B cell (primary cell): ENCODE data around the gene ILDR1. TPM values are rescaled to one million over a fixed set of nuclear protein-coding genes. Genes with fewer than 3 reads are reported as not detected.
A peak's percentile ranks its signal among the peaks of the same experiment; 100 is the strongest.

Experiments used
- ATAC-seq: fragments of 200-7000 bp; cut with Tn5 transposase; one replicate; pipeline ENCODE4 v1.10.0; 2021; ENCODE audit warnings: low read depth, mild to moderate bottlenecking, moderate number of reproducible peaks, moderate library complexity
- CTCF ChIA-PET: fragments of 350-600 bp; sonication (Branson Sonifier 250); formaldehyde crosslinking; loops from one replicate; lab custom pipeline; 2021; ENCODE audit warnings: antibody characterized with exemption, inconsistent platforms; lab: Charles Lee
- POLR2A ChIA-PET: fragments of 350-600 bp; sonication (Branson Sonifier 250); formaldehyde crosslinking; loops from one replicate; lab custom pipeline; 2021; ENCODE audit warnings: antibody characterized with exemption; lab: Charles Lee
- DNase-seq: peaks from one replicate; pipeline ENCODE4 v3.0.0; 2013
- H2AFZ ChIP-seq: 2 replicates; pipeline ENCODE4 v1.6.1; 2012; ENCODE audit warnings: mild to moderate bottlenecking, low read depth, low read length; ENCODE audit not compliant: insufficient read depth, poor library complexity, severe bottlenecking
- H3K27ac ChIP-seq, 2 donors: 1 replicate in 1 of 2; 2 replicates in 1 of 2; pipeline ENCODE4 v1.5.1; 2012 to 2013; ENCODE audit warnings: low read length in 2 of 2, mild to moderate bottlenecking in 2 of 2, moderate library complexity in 1 of 2
- H3K27me3 ChIP-seq, 4 experiments: fragments of 200-600 bp in 1 of 4; sonication (generic) in 1 of 4; replicated peaks in 1 of 4; 1 replicate in 2 of 4; 2 replicates in 2 of 4; pipeline versions ENCODE4 v1.6.1 to v1.7.0; 2013 to 2016; ENCODE audit warnings: low read length in 3 of 4, mild to moderate bottlenecking in 2 of 4, mixed read lengths in 1 of 4, moderate library complexity in 1 of 4; ENCODE audit not compliant: insufficient read depth in 4 of 4, control insufficient read depth in 3 of 4; ENCODE audit errors: control extremely low read depth in 1 of 4
- H3K36me3 ChIP-seq, 2 experiments: replicated peaks in 1 of 2; 1 replicate in 1 of 2; 2 replicates in 1 of 2; pipeline versions ENCODE4 v1.6.1 to v1.7.1; 2013; ENCODE audit warnings: low read length in 1 of 2; ENCODE audit not compliant: insufficient read depth in 2 of 2, control insufficient read depth in 1 of 2; ENCODE audit errors: control extremely low read depth in 1 of 2, extremely low read depth in 1 of 2
- H3K4me1 ChIP-seq, 2 donors: fragments of 200-600 bp in 1 of 2; sonication (generic) in 1 of 2; 1 replicate in 1 of 2; 2 replicates in 1 of 2; pipeline versions ENCODE4 v1.5.1 to v1.6.1; 2013 to 2017; ENCODE audit warnings: low read length in 2 of 2; ENCODE audit not compliant: control insufficient read depth in 2 of 2, insufficient read depth in 2 of 2
- H3K4me2 ChIP-seq: replicated peaks from 2 replicates; pipeline ENCODE3; 2012; ENCODE audit warnings: mild to moderate bottlenecking, low read depth, low read length; ENCODE audit not compliant: poor library complexity, severe bottlenecking
- H3K4me3 ChIP-seq, 5 experiments: fragments of 200-600 bp in 1 of 5; sonication (generic) in 1 of 5; 1 replicate in 3 of 5; 2 replicates in 2 of 5; pipeline versions ENCODE4 v1.5.1 to v1.7.0; 2011 to 2016; ENCODE audit warnings: low read length in 4 of 5, mild to moderate bottlenecking in 4 of 5, low read depth in 2 of 5, control low read depth in 1 of 5, moderate library complexity in 1 of 5; ENCODE audit not compliant: insufficient read depth in 1 of 5; ENCODE audit errors: control extremely low read depth in 1 of 5, extremely low read depth in 1 of 5
- H3K79me2 ChIP-seq: fragments of 200-600 bp; sonication (generic); one replicate; pipeline ENCODE4 v1.6.0; 2016; ENCODE audit warnings: low read length; ENCODE audit not compliant: control insufficient read depth, insufficient read depth
- H3K9ac ChIP-seq: fragments of 200-600 bp; sonication (generic); 2 replicates; pipeline ENCODE4 v1.6.1; 2017; ENCODE audit warnings: mild to moderate bottlenecking, low read length, moderate library complexity
- H3K9me3 ChIP-seq, 3 donors: one replicate each; pipeline versions ENCODE4 v1.6.1 to v1.7.1; 2013; ENCODE audit warnings: low read length in 2 of 3; ENCODE audit not compliant: control insufficient read depth in 2 of 3, insufficient read depth in 1 of 3; ENCODE audit errors: control extremely low read depth in 1 of 3
- H4K20me1 ChIP-seq: 2 replicates; pipeline ENCODE4 v1.6.0; 2012; ENCODE audit warnings: mild to moderate bottlenecking, low read length; ENCODE audit not compliant: insufficient read depth, control insufficient read depth, poor library complexity, severe bottlenecking
- H3K27ac Mint-ChIP-seq: one replicate; pipeline ENCODE4 v1.8.0; 2021; ENCODE audit warnings: mixed read lengths
- H3K27me3 Mint-ChIP-seq: one replicate; pipeline ENCODE4 v1.8.0; 2021; ENCODE audit warnings: mixed read lengths
- H3K4me1 Mint-ChIP-seq: one replicate; pipeline ENCODE4 v1.8.0; 2021; ENCODE audit warnings: mixed read lengths
- H3K4me3 Mint-ChIP-seq: one replicate; pipeline ENCODE4 v1.8.0; 2021; ENCODE audit warnings: mixed read lengths
- H3K9me3 Mint-ChIP-seq: one replicate; pipeline ENCODE4 v1.8.0; 2022; ENCODE audit warnings: mixed read lengths; ENCODE audit not compliant: insufficient read depth
- CTCF ChIP-seq: fragments of 200-600 bp; IDR thresholded peaks from one replicate; pipeline ENCODE4 v1.8.0; 2022; ENCODE audit warnings: antibody characterized with exemption, mild to moderate bottlenecking
- EZH2 ChIP-seq: IDR thresholded peaks from 2 replicates; pipeline ENCODE4 v1.6.1; 2012; ENCODE audit warnings: borderline replicate concordance, low read depth, mild to moderate bottlenecking, moderate library complexity, low read length; ENCODE audit not compliant: insufficient read depth, poor library complexity, severe bottlenecking
- WGBS: methylation state at CpG from one replicate; pipeline ENCODE4 v1.1.5; 2013; ENCODE audit warnings: missing lambda C conversion rate; ENCODE audit not compliant: insufficient coverage; 5-methylcytosine and 5-hydroxymethylcytosine counted together
- intact Hi-C: fragments of 100-400 bp; cut with micrococcal nuclease; formaldehyde crosslinking; loops from one replicate; pipeline ENCODE4 v1.10.0; 2022
- polyA plus RNA-seq: library from polyadenylated mRNA; depleted of rRNA; stranded (reverse); fragments of >200 nt; gene quantifications from 2 replicates; pipeline ENCODE4 v1.2.3, GENCODE V29; 2012
- total RNA-seq, 2 donors: library from RNA; stranded (reverse); fragments of 120-200 nt in 1 of 2; gene quantifications; 1 replicate in 1 of 2; 2 replicates in 1 of 2; pipeline versions ENCODE4 v1.2.3 to v1.2.4, GENCODE V29; 2013 to 2022

Gene ILDR1
- total and polyA plus RNA-seq, 2 donors (not counting 1 experiment from before 2014, with no cell fraction given), result 1.9 to 4.7 TPM

- Mint-ChIP-seq H3K4me3 (no peak overlapping the region), H3K9me3 (no peaks in the 10 kb centered on the region), H3K4me1 (peaks cover 37% of the 10 kb centered on the region), H3K27ac (no peak overlapping the region), H3K27me3 (no peaks in the 10 kb centered on the region)
- DNase-seq (no peak), ATAC-seq (peak; percentile 19)
- no peak for TF ChIP-seq CTCF
- no peak for TF ChIP-seq EZH2
- H3K4me2 ChIP-seq, result no peak overlapping the region
- intact Hi-C loops, result loop anchor here (1.0 kb wide), 1 partner anchor 9 kb away; the partner anchor contains the start of gene CD86
- no peak overlapping the region for H3K9ac ChIP-seq
- peaks cover 32 to 36% of the 10 kb centered on the region in 2 donors for H3K4me1 ChIP-seq
- H2AFZ ChIP-seq, result no peak overlapping the region
- no peaks in the 10 kb centered on the region for H3K9me3 ChIP-seq
- no peaks in the 10 kb centered on the region for H3K27me3 ChIP-seq
- ChIA-PET CTCF (interaction anchor here (1.1 to 2.6 kb wide), 4 partner anchors 9 to 195 kb away, joined by 3 to 13 read pairs (median 6); partner anchors contain the start of gene CD86), POLR2A (interaction anchor here (0.9 to 2.2 kb wide), 3 partner anchors 10 to 14 kb away, joined by 4 to 6 read pairs (median 6); partner anchors contain the start of gene CD86)
- H4K20me1 ChIP-seq, result no peaks in the 10 kb centered on the region
- no peak overlapping the region for H3K4me3 ChIP-seq
- no peak overlapping the region for H3K27ac ChIP-seq
- WGBS, result 96% methylated on average over 3 of the region's 4 CpGs
- no peaks in the 10 kb centered on the region for H3K36me3 ChIP-seq
- peaks cover 12% of the 10 kb centered on the region for H3K79me2 ChIP-seq
These were observed 42.3 kb upstream of the ILDR1 start for GRCh38 chr3:122064326-122064725.

- no peak overlapping the region for H3K4me3 Mint-ChIP-seq
- no peaks in the 10 kb centered on the region for H3K27me3 ChIP-seq
- intact Hi-C loops, result loop anchor here (1.0 kb wide), 1 partner anchor 9 kb away; the partner anchor contains the start of gene CD86
- no peaks in the 10 kb centered on the region for H3K9me3 Mint-ChIP-seq
- no peak overlapping the region for H2AFZ ChIP-seq
- no peak overlapping the region for H3K4me2 ChIP-seq
- H3K4me1 Mint-ChIP-seq, result peaks cover 37% of the 10 kb centered on the region
- H3K4me3 ChIP-seq, result no peak overlapping the region
- no peaks in the 10 kb centered on the region for H3K9me3 ChIP-seq
- peak; percentile 42 for ATAC-seq
- no peak overlapping the region for H3K9ac ChIP-seq
- peak; percentile 32 for DNase-seq
- H4K20me1 ChIP-seq, result no peaks in the 10 kb centered on the region
- TF ChIP-seq CTCF, result no peak
- TF ChIP-seq EZH2, result no peak
- H3K36me3 ChIP-seq, result no peaks in the 10 kb centered on the region
- no peak overlapping the region for H3K27ac Mint-ChIP-seq
- ChIA-PET CTCF (interaction anchor here (1.1 to 2.5 kb wide), 2 partner anchors 37 to 195 kb away, joined by 4 to 8 read pairs; no protein-coding TSS in a partner anchor), POLR2A (interaction anchor here (0.9 to 1.4 kb wide), 2 partner anchors 9 to 13 kb away, joined by 4 to 6 read pairs; partner anchors contain the start of gene CD86)
- no peak overlapping the region for H3K27ac ChIP-seq
- WGBS, result no CpG with 5 or more reads among the region's 1 CpG
- peaks cover 16% of the 10 kb centered on the region for H3K79me2 ChIP-seq
- H3K27me3 Mint-ChIP-seq, result no peaks in the 10 kb centered on the region
- H3K4me1 ChIP-seq, result peaks cover 32 to 36% of the 10 kb centered on the region in 2 donors
These were observed 41.9 kb upstream of the ILDR1 start for GRCh38 chr3:122063908-122064307.
